NCI-H2196 treated with DMSO at 0.1 percent for 48 hours (cell line): ENCODE data around the gene CEND1.

ENCODE experiments used
- DNase-seq: peaks from one replicate; lab custom pipeline; 2025; ENCODE audit not compliant: unreplicated experiment; lab: John Stamatoyannopoulos, UW

CEND1 gene

GRCh38 chr11:796565-797295 lies 6.8 kb upstream of the CEND1 start:
- DNase-seq, result no peak

GRCh38 chr11:795634-796564 lies 6.0 kb upstream of the CEND1 start:
- peak; percentile 79 for DNase-seq

GRCh38 chr11:794766-795633 lies 5.1 kb upstream of the CEND1 start:
- DNase-seq, result peak; percentile 40

- no peak for DNase-seq
These were observed 4.3 kb upstream of the CEND1 start for GRCh38 chr11:794013-794765.

GRCh38 chr11:793556-793955 lies 3.7 kb upstream of the CEND1 start:
- no peak for DNase-seq

- DNase-seq, result no peak
These were observed 3.0 kb upstream of the CEND1 start for GRCh38 chr11:792873-793272.

GRCh38 chr11:792535-792821 lies 2.6 kb upstream of the CEND1 start:
- DNase-seq, result no peak

GRCh38 chr11:791658-792534 lies 2.0 kb upstream of the CEND1 start:
- no peak for DNase-seq

GRCh38 chr11:790721-791564 lies 1.1 kb upstream of the CEND1 start:
- DNase-seq, result no peak

GRCh38 chr11:788953-789940 lies 643 bp downstream of the CEND1 start:
- no peak for DNase-seq

GRCh38 chr11:788009-788640 lies 1.8 kb downstream of the CEND1 start:
- no peak for DNase-seq

- no peak for DNase-seq
These were observed 2.7 kb downstream of the CEND1 start for GRCh38 chr11:787084-787675.

- no peak for DNase-seq
These were observed 3.4 kb downstream of the CEND1 start for GRCh38 chr11:786235-787083.

- no peak for DNase-seq
These were observed 6.3 kb downstream of the CEND1 start for GRCh38 chr11:783581-784015.

- no peak for DNase-seq
These were observed 7.4 kb downstream of the CEND1 start for GRCh38 chr11:782264-783174.
